ENCODE data around the gene LRRC8D. TPM values are rescaled to one million over a fixed set of nuclear protein-coding genes. Genes with fewer than 3 reads are reported as not detected.
A peak's percentile ranks its signal among the peaks of the same experiment; 100 is the strongest.

Gene LRRC8D
- polyA plus RNA-seq, 1 donor from 2014 or later: 31.7 TPM

DNA sequence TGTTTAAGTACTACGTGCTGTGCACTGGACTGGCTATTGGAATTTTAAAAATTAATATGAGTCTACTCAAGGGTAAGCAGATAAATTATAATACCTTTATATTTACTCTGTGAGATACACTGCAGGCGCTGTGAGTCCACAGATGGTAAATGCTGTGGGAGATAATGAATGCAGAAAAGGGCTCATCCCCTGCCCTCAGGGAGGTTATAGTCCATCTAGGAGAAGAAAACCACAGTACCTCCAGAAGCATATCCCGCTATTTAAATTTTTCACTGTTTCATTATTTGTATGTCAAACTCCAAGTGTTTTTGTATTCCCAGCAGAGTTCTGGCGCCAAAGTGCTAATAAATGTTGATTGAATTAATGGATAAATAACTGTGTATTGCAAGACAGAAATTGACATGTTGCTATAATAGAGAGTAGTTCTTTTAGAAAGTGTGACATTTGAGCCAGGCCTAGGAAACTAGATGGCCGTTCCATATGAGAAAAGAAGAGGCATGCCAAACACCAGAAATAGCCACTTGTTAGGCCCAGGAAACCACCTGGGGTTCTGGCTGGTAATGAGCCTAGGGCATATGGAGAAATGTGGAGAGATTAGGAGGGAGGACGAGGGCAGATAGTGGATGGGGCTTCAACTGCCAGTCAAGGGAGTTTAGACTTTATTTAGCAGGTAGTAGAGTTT is 61.7 kb downstream of the LRRC8D start:
- Mint-ChIP-seq H3K4me3 (no peak overlapping the region), H3K27ac (peak overlapping the region in 1 of 3 donors; percentile 6), H3K4me1 (peaks cover 2 to 19% (median 7%) of the 10 kb centered on the region in 3 donors), H3K36me3 (peaks cover 8% of the 10 kb centered on the region), H3K27me3 (no peaks in the 10 kb centered on the region), H3K9me3 (peaks cover 2 to 4% (median 3%) of the 10 kb centered on the region in 3 donors)

DNA sequence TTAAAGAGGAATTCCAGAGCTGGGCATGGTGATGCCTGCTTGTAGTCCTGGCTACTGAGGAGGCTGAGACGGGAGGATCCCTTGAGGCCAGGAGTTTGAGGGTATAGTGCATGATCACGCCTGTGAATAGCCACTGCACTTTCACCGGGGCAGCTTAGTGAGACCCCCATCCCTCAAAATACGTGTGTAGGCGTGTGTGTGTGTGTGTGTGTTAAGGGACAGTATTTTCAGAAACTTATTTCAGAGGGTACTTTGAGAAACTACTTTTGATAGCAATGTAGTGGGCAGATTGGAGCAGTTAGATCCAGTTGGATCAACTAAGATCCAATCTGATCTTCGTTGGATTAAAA is 62.2 kb downstream of the LRRC8D start:
- Mint-ChIP-seq H3K9me3 (peaks cover 2 to 4% (median 3%) of the 10 kb centered on the region in 3 donors), H3K4me1 (peaks cover 2 to 22% (median 7%) of the 10 kb centered on the region in 3 donors), H3K36me3 (peaks cover 8% of the 10 kb centered on the region), H3K27me3 (no peaks in the 10 kb centered on the region), H3K27ac (no peak overlapping the region), H3K4me3 (no peak overlapping the region)

DNA sequence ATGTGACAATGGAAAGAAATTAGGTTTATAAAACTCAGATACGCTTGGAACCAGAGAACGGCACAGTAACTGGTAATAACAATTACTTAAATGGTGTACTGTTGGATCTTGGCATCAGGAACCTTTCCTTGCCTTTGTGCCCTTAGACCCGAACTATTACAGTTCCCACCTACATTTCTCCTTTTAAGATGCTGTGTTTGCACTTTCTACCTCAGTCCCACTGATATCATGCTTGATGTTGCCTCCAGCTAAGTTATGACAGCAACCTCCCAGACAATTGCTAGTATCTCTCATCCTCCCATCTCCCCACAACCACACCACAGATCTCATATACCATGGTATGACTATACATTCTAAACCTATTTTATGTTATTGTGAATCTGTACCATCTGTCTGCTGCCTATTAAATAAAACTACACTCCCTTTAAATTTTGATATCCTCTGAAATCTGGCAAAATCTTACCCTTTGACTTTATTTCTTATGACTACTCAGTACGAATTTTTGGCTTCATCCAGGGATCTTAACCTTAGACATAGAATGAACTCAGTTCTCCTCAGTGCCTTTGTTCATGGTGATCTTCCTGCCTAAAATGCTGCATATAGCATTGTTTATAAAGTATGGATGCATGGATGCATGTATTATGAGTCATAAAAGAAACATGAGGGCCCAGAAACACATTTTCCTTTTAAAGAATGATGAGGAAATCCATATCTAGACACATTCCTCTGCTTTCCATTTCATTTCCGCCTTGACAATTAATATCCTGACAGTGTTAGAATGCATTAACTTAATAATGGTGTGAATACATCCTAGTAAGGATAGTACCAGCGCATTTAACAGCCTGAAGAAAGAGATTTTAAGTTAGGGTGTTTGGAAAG is 64.1 kb downstream of the LRRC8D start:
- H3K36me3 Mint-ChIP-seq: peaks cover 3% of the 10 kb centered on the region
- no peak overlapping the region for H3K27ac Mint-ChIP-seq
- peaks cover 2 to 16% (median 4%) of the 10 kb centered on the region in 3 donors for H3K4me1 Mint-ChIP-seq
- no peaks in the 10 kb centered on the region for H3K27me3 Mint-ChIP-seq
- H3K9me3 Mint-ChIP-seq: peaks cover 2 to 4% (median 3%) of the 10 kb centered on the region in 3 donors
- H3K4me3 Mint-ChIP-seq: no peak overlapping the region

DNA sequence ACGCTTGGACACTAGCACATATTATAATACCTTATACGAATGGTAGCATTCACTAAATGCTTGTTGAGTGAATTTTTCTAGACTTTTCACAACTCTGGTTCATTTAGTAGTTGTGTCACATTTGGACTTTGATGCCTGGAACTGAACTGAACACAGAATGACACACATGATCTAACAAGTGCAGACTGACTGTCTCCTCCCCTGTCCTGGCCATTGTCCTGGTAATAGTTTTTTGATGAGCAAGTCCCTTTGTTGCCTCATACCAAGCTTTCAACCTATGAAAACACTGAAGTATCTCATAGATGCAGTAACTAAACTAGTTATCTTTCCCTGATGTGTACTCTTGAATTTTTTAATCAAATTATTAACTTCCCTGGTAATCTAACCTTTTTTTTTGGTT is 66.4 kb downstream of the LRRC8D start:
- peaks cover 6% of the 10 kb centered on the region for H3K36me3 Mint-ChIP-seq

DNA sequence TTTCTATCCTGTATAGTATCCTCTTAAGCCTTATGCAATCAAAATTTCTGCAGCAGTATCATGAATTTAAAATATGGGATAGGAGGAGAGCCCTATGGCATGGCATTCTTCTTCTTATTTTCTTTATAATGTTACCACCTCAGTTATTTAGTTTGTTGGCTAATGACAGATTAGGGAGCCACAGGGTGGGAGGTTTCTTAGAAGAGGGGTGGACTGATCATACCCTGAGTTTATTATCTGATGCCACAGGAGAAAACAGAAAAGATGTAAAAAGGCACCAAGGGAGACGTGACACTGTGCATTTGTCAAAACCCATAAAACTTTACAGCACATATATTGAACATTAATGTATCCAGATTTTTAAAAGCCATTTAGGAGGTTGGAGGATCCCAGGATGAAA is 66.9 kb downstream of the LRRC8D start:
- H3K9me3 Mint-ChIP-seq: no peaks in the 10 kb centered on the region
- H3K27ac Mint-ChIP-seq: no peak overlapping the region
- H3K4me3 Mint-ChIP-seq: no peak overlapping the region
- H3K27me3 Mint-ChIP-seq: no peaks in the 10 kb centered on the region
- H3K4me1 Mint-ChIP-seq: peaks cover 7 to 15% (median 10%) of the 10 kb centered on the region in 3 donors
- peaks cover 6% of the 10 kb centered on the region for H3K36me3 Mint-ChIP-seq

More for the DNA sequence above, 66.4 kb downstream of the LRRC8D start:
- H3K4me3 Mint-ChIP-seq: no peak overlapping the region
- no peak overlapping the region for H3K27ac Mint-ChIP-seq
- H3K4me1 Mint-ChIP-seq: peaks cover 7 to 15% (median 10%) of the 10 kb centered on the region in 3 donors
- no peaks in the 10 kb centered on the region for H3K9me3 Mint-ChIP-seq
- no peaks in the 10 kb centered on the region for H3K27me3 Mint-ChIP-seq

DNA sequence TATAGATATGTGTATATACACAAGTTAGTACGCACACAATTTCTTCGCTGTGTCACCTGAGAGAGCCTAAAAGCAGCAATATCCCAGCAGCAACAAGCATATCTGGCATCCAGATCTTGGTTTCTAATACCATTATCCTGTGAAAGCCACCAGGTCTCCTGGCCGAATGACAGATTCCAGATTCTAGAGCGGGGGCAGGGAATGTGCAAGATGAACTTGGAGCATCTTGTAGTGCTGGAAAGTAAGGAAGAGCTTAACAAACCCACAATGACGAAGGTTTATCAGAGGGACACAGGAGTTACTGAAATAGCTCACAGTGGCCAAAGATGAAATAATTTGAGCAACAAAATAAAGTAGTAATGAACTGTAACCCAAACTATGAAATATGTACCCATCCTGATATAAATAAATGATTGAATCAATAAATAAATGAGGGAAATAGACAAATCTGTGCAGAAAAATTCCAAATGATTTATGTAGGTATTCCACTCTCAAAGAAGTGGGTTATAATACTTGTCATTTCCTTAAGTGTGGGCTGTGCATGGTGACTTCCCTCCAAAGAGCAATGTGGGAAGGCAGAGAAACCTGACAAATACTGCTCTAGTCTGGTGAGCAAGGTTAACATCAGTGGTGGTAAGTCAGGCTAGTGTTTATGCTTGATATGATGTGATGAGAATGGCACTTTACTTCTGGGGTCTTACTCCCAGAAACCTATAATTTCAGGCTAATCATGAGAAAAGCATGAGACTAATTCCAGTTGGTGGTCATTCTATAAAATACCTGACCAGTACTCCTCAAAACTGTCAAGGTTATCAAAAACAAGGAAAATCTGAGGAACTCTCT is 67.9 kb downstream of the LRRC8D start:
- Mint-ChIP-seq H3K4me1 (peaks cover 8 to 15% (median 13%) of the 10 kb centered on the region in 3 donors), H3K36me3 (peaks cover 6% of the 10 kb centered on the region)

DNA sequence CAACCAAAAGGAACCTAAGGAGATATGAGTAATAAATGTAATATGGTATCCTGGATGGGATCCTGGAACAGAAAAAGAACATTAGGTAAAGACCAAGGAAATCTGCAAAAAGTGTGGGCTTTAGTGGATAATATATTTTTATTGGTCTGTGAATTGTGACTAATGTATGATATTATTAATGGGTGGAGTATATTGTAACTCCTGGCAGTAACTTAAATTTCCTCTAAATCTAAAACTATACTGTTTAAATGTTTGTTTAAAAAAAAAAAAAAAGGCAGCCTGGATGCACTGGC is 68.4 kb downstream of the LRRC8D start:
- H3K4me3 Mint-ChIP-seq: no peak overlapping the region
- H3K9me3 Mint-ChIP-seq: no peaks in the 10 kb centered on the region
- H3K27ac Mint-ChIP-seq: no peak overlapping the region
- no peaks in the 10 kb centered on the region for H3K27me3 Mint-ChIP-seq
- peaks cover 7 to 15% (median 13%) of the 10 kb centered on the region in 3 donors for H3K4me1 Mint-ChIP-seq
- H3K36me3 Mint-ChIP-seq: peaks cover 6% of the 10 kb centered on the region

More for the DNA sequence above, 67.9 kb downstream of the LRRC8D start:
- Mint-ChIP-seq H3K27me3 (no peaks in the 10 kb centered on the region), H3K9me3 (no peaks in the 10 kb centered on the region), H3K27ac (no peak overlapping the region), H3K4me3 (peak overlapping the region in 1 of 4 donors; percentile 2)

DNA sequence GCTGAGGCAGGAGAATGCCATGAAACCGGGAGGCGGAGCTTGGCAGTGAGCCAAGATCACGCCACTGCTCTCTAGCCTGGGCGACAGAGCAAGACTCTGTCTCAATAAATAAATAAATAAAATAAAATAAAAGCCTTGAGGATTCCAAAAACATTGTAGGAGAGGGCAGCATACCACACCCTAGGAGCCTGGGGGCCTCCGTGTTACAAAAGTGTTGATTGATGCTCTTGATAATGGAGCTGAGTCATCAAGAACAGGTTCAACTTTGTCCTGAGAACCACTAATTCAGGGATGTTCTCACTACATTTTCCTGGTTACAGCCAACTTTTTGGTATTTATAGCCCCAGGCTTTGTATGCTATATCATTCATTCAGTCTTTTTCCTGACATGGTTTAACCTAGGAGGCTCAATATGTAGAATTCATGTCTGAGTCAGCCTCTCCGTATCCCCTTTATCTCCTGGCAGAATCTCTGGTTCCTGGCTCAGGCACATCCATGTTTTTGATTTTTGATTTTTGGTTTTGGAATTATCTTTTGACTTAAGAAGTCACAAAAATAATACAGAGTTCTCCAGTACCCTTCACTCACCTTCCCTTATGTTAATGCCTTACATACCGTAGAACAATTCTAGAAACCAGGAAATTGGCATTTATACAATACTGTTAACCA is 69.4 kb downstream of the LRRC8D start:
- Mint-ChIP-seq H3K27ac (peak overlapping the region in 1 of 3 donors; percentile 36), H3K36me3 (peaks cover 6% of the 10 kb centered on the region), H3K9me3 (no peaks in the 10 kb centered on the region)

DNA sequence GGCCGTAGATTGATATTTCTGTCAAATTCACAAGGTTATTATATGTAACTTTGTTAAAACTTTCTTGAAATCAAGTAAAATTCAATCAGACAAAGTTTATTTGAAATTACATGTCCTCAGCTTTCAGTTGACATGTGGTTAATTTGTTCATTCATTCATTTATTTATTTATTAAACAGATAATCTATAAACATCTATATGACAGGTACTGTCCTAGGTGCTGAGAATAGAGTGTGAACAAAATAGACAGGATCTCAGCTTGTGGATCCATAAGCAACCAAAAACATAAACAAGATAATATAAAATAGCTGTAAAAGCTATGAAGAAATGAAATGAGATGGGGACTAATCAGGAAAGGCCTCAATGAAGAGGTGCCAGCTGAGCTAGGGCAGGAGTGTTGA is 72.0 kb downstream of the LRRC8D start:
- H3K27ac Mint-ChIP-seq: peak overlapping the region in 1 of 3 donors; percentile 15
- no peaks in the 10 kb centered on the region for H3K9me3 Mint-ChIP-seq
- peaks cover 7 to 13% (median 9%) of the 10 kb centered on the region in 3 donors for H3K4me1 Mint-ChIP-seq
- no peak overlapping the region for H3K4me3 Mint-ChIP-seq
- H3K36me3 Mint-ChIP-seq: peaks cover 6% of the 10 kb centered on the region
- H3K27me3 Mint-ChIP-seq: no peaks in the 10 kb centered on the region

More for the DNA sequence above, 69.4 kb downstream of the LRRC8D start:
- H3K27me3 Mint-ChIP-seq: no peaks in the 10 kb centered on the region
- H3K4me1 Mint-ChIP-seq: peaks cover 7 to 11% (median 8%) of the 10 kb centered on the region in 3 donors
- H3K4me3 Mint-ChIP-seq: no peak overlapping the region

DNA sequence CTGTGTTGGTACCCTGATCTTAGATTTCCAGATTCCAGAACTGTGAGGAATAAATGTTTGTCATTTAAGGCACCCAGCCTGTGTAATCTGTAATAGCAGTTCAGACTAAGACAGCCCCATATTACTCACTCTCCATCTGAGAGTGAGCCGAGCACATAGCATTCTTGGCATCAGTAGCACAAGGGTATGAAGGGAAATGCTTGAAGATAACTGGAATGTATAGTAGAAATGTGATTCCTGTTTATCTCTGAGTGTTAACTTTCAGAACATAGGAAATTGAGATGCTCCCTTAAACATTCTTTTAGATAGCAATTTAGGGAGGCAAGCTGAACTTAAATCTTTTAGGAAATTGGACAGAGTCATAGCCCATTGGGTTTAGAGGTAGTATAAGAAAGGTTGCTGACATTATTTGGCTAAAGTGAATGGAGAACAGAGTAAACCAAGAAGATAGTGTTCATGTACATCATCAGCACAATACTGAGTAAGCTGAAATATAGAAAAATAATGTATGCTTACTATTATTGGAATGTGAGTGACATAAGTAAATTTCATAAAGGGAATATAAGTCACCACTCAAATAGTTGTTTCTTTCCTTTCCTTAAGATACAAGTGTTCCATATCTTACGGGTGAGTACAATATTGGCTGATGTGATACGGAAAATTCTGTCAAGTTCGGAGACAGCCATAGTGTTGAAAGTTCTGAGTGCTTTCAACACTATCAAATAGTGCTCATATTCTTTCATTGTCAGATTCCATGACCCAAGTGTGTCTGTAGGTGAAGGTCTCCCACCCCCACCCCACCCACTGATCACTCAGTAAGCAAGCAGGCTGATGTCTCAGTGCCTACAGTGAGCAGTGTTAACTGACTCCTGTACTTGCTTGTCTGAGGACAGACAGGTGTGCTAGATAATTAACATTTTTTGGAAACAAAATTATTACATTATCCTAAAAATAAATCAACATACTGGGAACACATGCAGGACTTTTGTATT is 73.7 kb downstream of the LRRC8D start:
- H3K27ac Mint-ChIP-seq: peak overlapping the region in 1 of 3 donors; percentile 17
- peaks cover 7 to 22% (median 9%) of the 10 kb centered on the region in 3 donors for H3K4me1 Mint-ChIP-seq
- no peak overlapping the region for H3K4me3 Mint-ChIP-seq
- peaks cover 6% of the 10 kb centered on the region for H3K36me3 Mint-ChIP-seq
- no peaks in the 10 kb centered on the region for H3K9me3 Mint-ChIP-seq
- no peaks in the 10 kb centered on the region for H3K27me3 Mint-ChIP-seq

DNA sequence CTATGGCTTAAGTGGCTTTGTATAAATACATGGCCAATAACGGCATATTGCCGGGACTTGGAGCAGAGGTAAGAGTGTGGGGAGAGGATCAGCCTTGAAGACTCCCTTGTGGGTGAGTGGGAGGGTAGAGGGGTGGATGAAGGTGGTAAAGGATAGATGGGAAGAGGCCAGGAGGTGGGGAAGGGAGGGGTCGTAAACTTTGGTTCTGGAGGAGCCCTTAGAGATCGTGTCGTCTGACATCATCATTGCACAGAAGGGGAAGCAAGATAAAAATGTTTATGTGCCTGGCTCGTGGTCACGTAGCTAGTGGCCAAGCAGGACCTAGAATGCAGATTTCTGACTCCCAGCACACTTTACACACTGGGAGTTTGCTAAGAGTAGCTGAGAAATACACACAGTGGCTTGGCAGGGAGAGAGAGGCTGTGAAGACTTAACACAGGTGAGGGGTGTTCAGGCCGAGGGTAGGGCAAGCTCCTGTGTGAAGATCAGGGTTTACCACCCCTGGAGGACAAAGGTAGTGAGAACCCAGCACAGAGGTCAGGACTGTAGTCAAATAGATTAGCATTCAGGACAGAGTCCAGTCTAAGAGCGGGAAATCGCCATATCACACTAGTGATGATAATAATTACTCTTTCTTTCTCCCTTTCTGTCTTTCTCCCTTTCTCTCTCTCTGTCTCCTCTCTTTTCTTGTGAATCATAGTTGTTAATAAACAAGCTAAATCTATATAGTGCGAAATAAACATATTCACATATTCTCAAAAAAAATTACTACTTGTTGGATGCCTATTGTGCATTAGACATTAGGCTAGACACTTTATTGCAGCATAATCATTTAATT is 75.5 kb downstream of the LRRC8D start:
- Mint-ChIP-seq H3K9me3 (no peaks in the 10 kb centered on the region), H3K4me3 (no peak overlapping the region), H3K27me3 (no peaks in the 10 kb centered on the region), H3K4me1 (peaks cover 6 to 27% (median 12%) of the 10 kb centered on the region in 3 donors), H3K27ac (peak overlapping the region in 1 of 3 donors; percentile 51), H3K36me3 (peaks cover 2% of the 10 kb centered on the region)

DNA sequence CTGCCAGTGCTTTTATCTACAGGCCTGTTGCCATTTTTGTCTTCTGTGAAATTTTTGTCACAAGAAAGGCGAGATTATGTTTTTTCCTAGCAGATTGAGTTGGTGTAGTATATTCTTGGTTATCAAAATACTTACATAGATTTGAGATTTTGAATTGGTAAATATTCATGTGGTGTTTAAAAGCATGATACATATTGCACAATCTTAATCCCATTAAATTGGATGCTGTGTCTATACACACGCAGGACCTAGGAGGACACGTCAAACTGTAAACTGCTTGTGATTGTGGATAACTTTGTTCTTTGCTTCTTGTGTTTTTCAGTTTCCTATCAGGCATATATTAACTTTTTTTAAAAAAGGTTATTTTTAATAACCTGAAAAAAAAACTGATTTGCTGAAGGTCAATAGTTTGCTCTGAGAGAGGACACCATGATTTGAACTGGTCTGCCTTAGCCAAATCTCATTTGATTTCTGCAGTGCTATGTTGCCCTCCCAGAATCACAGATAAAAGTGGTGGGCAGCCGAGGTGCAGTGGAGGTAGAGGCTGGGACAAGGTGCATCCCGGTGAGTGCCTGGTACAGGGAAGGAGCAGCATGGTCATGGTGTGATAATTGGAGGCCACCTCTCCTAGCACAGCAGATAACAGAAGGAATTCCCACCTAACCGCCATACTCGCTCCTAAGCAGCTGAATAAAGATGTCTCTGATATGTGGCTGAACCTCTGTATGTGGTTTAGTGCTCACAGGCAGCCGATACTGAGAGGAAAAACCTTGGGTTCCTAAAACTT is 76.7 kb downstream of the LRRC8D start:
- no peaks in the 10 kb centered on the region for H3K9me3 Mint-ChIP-seq
- no peak overlapping the region for H3K27ac Mint-ChIP-seq
- H3K4me3 Mint-ChIP-seq: no peak overlapping the region
- H3K36me3 Mint-ChIP-seq: no peaks in the 10 kb centered on the region
- peaks cover 6 to 24% (median 12%) of the 10 kb centered on the region in 3 donors for H3K4me1 Mint-ChIP-seq
- H3K27me3 Mint-ChIP-seq: no peaks in the 10 kb centered on the region

Data from IgD-negative memory B cell (primary cell).